Osteoblast (primary cell): Measurements from ENCODE around the gene TRIM24. TPM values are rescaled to one million over a fixed set of nuclear protein-coding genes. Genes with fewer than 3 reads are reported as not detected.

Experiments
- DNase-seq: peaks from one replicate; pipeline ENCODE4 v3.0.0; 2011; ENCODE audit warnings: low spot score, mixed read lengths; ENCODE audit not compliant: insufficient read length; ENCODE audit errors: missing footprints
- H2AFZ ChIP-seq: 2 replicates; pipeline ENCODE4 v1.6.0; 2011; ENCODE audit warnings: mild to moderate bottlenecking, low read length
- H3K27ac ChIP-seq: 2 replicates; pipeline ENCODE4 v1.5.1; 2011; ENCODE audit warnings: mild to moderate bottlenecking, low read depth, low read length, moderate library complexity
- H3K27me3 ChIP-seq: 2 replicates; pipeline ENCODE4 v1.6.0; 2012; ENCODE audit warnings: mild to moderate bottlenecking, control low read depth, inconsistent platforms, low read length, moderate library complexity; ENCODE audit not compliant: insufficient read depth
- H3K36me3 ChIP-seq: 2 replicates; pipeline ENCODE4 v1.5.1; 2011; ENCODE audit warnings: mild to moderate bottlenecking, low read length, control low read depth, moderate library complexity; ENCODE audit not compliant: insufficient read depth
- H3K4me1 ChIP-seq: 2 replicates; pipeline ENCODE4 v1.5.1; 2011; ENCODE audit warnings: mild to moderate bottlenecking, low read length, control low read depth, moderate library complexity; ENCODE audit not compliant: insufficient read depth
- H3K4me2 ChIP-seq: 2 replicates; pipeline ENCODE4 v1.6.0; 2011; ENCODE audit warnings: mild to moderate bottlenecking, low read length; ENCODE audit not compliant: insufficient read depth
- H3K4me3 ChIP-seq: fragments of 200-600 bp; sonication (generic); 3 replicates; pipeline ENCODE4 v1.5.1; 2012; ENCODE audit warnings: mild to moderate bottlenecking, low read length, inconsistent platforms; ENCODE audit not compliant: insufficient read depth
- H3K79me2 ChIP-seq: 2 replicates; pipeline ENCODE4 v1.6.0; 2012; ENCODE audit warnings: mild to moderate bottlenecking, low read length, control low read depth, inconsistent platforms; ENCODE audit not compliant: insufficient read depth
- H3K9me3 ChIP-seq: 2 replicates; pipeline ENCODE4 v1.5.1; 2011; ENCODE audit warnings: low read depth, low read length, control low read depth
- H4K20me1 ChIP-seq: 2 replicates; pipeline ENCODE4 v1.6.0; 2012; ENCODE audit warnings: mild to moderate bottlenecking, low read length, control low read depth; ENCODE audit not compliant: insufficient read depth
- total RNA-seq: library from RNA; depleted of rRNA; stranded (reverse); fragments of >200 nt; gene quantifications from 2 replicates; pipeline ENCODE4 v1.2.3, GENCODE V29; 2012
- TF ChIP-seq, protein P1 (sequence below): IDR thresholded peaks from 2 replicates; pipeline ENCODE4 v1.5.1; 2011; ENCODE audit warnings: mild to moderate bottlenecking, low read depth, low read length, moderate library complexity; ENCODE audit errors: extremely low read depth

Gene TRIM24
- total RNA-seq, 1 donor: 8.0 TPM

DNA sequence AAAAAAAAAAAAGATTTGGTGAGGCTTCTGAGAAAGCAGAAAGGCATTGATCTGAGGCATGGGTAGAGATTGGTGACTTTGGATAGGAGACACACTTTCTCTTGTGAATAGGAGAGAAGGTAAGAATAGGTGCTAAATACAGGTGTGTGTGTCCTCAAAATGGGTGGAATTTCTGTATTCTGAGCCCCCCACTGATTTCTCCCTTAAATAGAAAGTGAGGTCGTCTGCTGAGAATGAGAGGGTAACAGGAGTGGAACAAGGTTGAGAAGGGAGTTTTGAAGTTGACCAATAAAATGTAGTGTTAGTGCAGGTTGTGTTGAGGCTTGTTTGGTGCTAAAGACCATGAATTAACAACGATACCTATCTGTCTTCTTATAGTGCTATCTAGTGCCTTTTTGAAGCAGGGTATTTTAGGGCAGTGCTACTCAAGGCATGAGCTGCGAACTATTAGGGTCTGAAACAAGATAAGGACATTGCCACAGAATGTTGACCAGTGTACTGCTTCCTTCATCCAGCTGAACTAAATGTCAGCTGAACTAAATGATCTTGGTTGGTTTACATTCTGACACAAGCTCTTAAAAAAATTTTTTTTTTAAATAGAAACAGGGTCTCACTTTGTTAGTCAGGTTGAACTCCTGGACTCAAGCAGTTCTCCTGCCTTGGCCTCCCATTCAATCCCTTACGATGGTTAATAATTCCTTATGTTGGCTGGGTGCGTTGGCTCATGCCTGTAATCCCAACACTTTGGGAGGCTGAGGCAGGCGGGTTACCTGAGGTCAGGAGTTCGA is 12.4 kb downstream of the TRIM24 start:
- Histone ChIP-seq H3K4me1 (no peaks in the 10 kb centered on the region), H3K27ac (no peak overlapping the region), H3K4me2 (no peak overlapping the region), H3K9me3 (no peaks in the 10 kb centered on the region), H2AFZ (no peak overlapping the region), H3K36me3 (no peaks in the 10 kb centered on the region), H4K20me1 (peaks cover 3% of the 10 kb centered on the region), H3K27me3 (no peaks in the 10 kb centered on the region), H3K79me2 (peaks cover 79% of the 10 kb centered on the region), H3K4me3 (no peak overlapping the region)
- TF ChIP-seq, protein P1, sequence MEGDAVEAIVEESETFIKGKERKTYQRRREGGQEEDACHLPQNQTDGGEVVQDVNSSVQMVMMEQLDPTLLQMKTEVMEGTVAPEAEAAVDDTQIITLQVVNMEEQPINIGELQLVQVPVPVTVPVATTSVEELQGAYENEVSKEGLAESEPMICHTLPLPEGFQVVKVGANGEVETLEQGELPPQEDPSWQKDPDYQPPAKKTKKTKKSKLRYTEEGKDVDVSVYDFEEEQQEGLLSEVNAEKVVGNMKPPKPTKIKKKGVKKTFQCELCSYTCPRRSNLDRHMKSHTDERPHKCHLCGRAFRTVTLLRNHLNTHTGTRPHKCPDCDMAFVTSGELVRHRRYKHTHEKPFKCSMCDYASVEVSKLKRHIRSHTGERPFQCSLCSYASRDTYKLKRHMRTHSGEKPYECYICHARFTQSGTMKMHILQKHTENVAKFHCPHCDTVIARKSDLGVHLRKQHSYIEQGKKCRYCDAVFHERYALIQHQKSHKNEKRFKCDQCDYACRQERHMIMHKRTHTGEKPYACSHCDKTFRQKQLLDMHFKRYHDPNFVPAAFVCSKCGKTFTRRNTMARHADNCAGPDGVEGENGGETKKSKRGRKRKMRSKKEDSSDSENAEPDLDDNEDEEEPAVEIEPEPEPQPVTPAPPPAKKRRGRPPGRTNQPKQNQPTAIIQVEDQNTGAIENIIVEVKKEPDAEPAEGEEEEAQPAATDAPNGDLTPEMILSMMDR: no peak
- no peak for DNase-seq

DNA sequence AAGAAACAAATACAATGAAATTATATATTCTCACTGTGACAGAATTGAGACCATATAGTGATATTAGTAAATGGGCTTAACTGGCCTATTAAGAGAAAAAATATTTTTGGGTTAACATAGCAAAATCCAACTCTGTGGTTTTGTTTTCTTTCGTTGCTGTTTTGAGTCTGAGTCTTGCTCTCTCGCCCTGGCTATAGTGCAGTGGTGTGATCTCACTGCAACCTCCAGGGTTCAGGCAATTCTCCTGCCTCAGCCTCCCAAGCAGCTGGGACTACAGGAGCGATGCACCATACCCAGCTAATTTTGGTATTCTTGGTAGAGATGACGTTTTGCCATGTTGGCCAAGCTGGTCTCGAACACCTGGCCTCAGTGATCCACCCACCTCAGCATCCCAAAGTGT is 15.3 kb downstream of the TRIM24 start:
- H4K20me1 ChIP-seq: peaks cover 3% of the 10 kb centered on the region
- DNase-seq: no peak

GRCh38 chr7:138477081-138477578 is 17.1 kb downstream of the TRIM24 start:
- Histone ChIP-seq H3K36me3 (no peaks in the 10 kb centered on the region), H3K4me1 (no peaks in the 10 kb centered on the region), H4K20me1 (no peaks in the 10 kb centered on the region), H3K27ac (no peak overlapping the region), H3K79me2 (peaks cover 76% of the 10 kb centered on the region), H3K4me3 (no peak overlapping the region), H2AFZ (no peak overlapping the region), H3K9me3 (no peaks in the 10 kb centered on the region), H3K27me3 (no peaks in the 10 kb centered on the region), H3K4me2 (no peak overlapping the region)
- no peak for DNase-seq
- TF ChIP-seq, protein P1: no peak

More for the DNA sequence above, 15.3 kb downstream of the TRIM24 start:
- Histone ChIP-seq H3K4me2 (no peak overlapping the region), H3K27ac (no peak overlapping the region), H3K4me3 (no peak overlapping the region), H3K36me3 (no peaks in the 10 kb centered on the region), H3K4me1 (no peaks in the 10 kb centered on the region), H2AFZ (no peak overlapping the region), H3K27me3 (no peaks in the 10 kb centered on the region), H3K79me2 (peaks cover 74% of the 10 kb centered on the region), H3K9me3 (no peaks in the 10 kb centered on the region)
- TF ChIP-seq, protein P1: no peak

GRCh38 chr7:138477581-138477980 is 17.5 kb downstream of the TRIM24 start:
- H3K27ac ChIP-seq: no peak overlapping the region
- no peak for DNase-seq
- H4K20me1 ChIP-seq: no peaks in the 10 kb centered on the region
- H3K36me3 ChIP-seq: no peaks in the 10 kb centered on the region
- no peak overlapping the region for H3K4me3 ChIP-seq
- no peak overlapping the region for H3K4me2 ChIP-seq
- peaks cover 76% of the 10 kb centered on the region for H3K79me2 ChIP-seq
- no peaks in the 10 kb centered on the region for H3K4me1 ChIP-seq
- TF ChIP-seq, protein P1: no peak
- no peak overlapping the region for H2AFZ ChIP-seq
- H3K27me3 ChIP-seq: no peaks in the 10 kb centered on the region
- H3K9me3 ChIP-seq: no peaks in the 10 kb centered on the region
